Embryonic facial prominence (tissue), 1 donor: Measurements from ENCODE around the gene BMPR2.
"Not testable (repeated sequence)": the region's sequence is repeated elsewhere in the genome, so short reads cannot be mapped to it uniquely, and the experiment has no call there.

Experiments used
- DNase-seq: peaks from one replicate; pipeline ENCODE4 v3.0.0-alpha.2; 2016; ENCODE audit errors: extremely low spot score

The BMPR2 gene

GRCh38 chr2:202452744-202453143, 76.6 kb downstream of the BMPR2 start:
- no peak for DNase-seq

GRCh38 chr2:202454536-202454935, 78.4 kb downstream of the BMPR2 start:
- DNase-seq = no peak

GRCh38 chr2:202455114-202455513, 79.0 kb downstream of the BMPR2 start:
- no peak for DNase-seq

GRCh38 chr2:202460119-202460518, 84.0 kb downstream of the BMPR2 start:
- DNase-seq = no peak

- DNase-seq = no peak
Measured at GRCh38 chr2:202479090-202479489, 103.0 kb downstream of the BMPR2 start.

GRCh38 chr2:202479610-202480009, 103.5 kb downstream of the BMPR2 start:
- no peak for DNase-seq

GRCh38 chr2:202486351-202486750, 110.2 kb downstream of the BMPR2 start:
- no peak for DNase-seq

- no peak for DNase-seq
Measured at GRCh38 chr2:202488671-202489070, 112.5 kb downstream of the BMPR2 start.

GRCh38 chr2:202490479-202490878, 114.4 kb downstream of the BMPR2 start:
- no peak for DNase-seq

- DNase-seq = no peak
Measured at GRCh38 chr2:202491514-202491913, 115.4 kb downstream of the BMPR2 start.

- no peak for DNase-seq
Measured at GRCh38 chr2:202494300-202495229, 118.4 kb downstream of the BMPR2 start.

- no peak for DNase-seq
Measured at GRCh38 chr2:202495230-202495604, 119.1 kb downstream of the BMPR2 start.

- DNase-seq = not testable (repeated sequence)
Measured at GRCh38 chr2:202496835-202497472, 120.8 kb downstream of the BMPR2 start.

- not testable (repeated sequence) for DNase-seq
Measured at GRCh38 chr2:202497473-202497866, 121.3 kb downstream of the BMPR2 start.

GRCh38 chr2:202499841-202500240, 123.7 kb downstream of the BMPR2 start:
- DNase-seq = not testable (repeated sequence)

GRCh38 chr2:202503276-202503675, 127.1 kb downstream of the BMPR2 start:
- DNase-seq = not testable (repeated sequence)

- DNase-seq = no peak
Measured at GRCh38 chr2:202508686-202509085, 132.6 kb downstream of the BMPR2 start.

GRCh38 chr2:202510911-202511310, 134.8 kb downstream of the BMPR2 start:
- DNase-seq = no peak

GRCh38 chr2:202512176-202512575, 136.0 kb downstream of the BMPR2 start:
- DNase-seq = no peak

- no peak for DNase-seq
Measured at GRCh38 chr2:202514732-202515131, 138.6 kb downstream of the BMPR2 start.

GRCh38 chr2:202519453-202519852, 143.3 kb downstream of the BMPR2 start:
- DNase-seq = no peak

GRCh38 chr2:202521470-202521869, 145.3 kb downstream of the BMPR2 start:
- DNase-seq = no peak

- no peak for DNase-seq
Measured at GRCh38 chr2:202529389-202529788, 153.3 kb downstream of the BMPR2 start.
